HG03378 (cell line): ENCODE results near the gene OTUD1.

Source experiments
- ATAC-seq: cut with Tn5 transposase; IDR thresholded peaks from one replicate; pipeline ENCODE4 v1.9.1; 2021; ENCODE audit warnings: mild to moderate bottlenecking, moderate library complexity; ENCODE audit not compliant: unreplicated experiment

OTUD1 gene

GRCh38 chr10:23467012-23467411, 28.1 kb downstream of the OTUD1 start:
- no peak for ATAC-seq

DNA sequence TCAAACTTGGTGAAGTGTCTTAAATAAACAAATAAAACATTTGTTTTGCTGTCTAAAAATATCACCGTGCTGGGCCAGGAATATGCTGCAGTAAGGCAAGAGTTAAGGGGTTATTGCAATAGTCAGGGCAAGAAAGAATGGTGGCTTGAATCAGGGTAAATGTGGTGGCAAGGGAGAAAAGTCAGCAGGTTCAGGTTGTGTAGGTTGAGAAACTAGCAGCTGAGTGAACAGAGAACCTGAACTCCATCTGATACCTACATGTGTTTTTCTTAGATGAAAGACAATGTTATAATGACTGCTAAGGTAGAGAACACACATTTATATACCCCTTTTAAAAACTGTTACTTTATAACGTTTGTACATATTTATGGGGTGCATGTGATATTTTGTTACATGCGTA, 28.7 kb downstream of the OTUD1 start:
- no peak for ATAC-seq

DNA sequence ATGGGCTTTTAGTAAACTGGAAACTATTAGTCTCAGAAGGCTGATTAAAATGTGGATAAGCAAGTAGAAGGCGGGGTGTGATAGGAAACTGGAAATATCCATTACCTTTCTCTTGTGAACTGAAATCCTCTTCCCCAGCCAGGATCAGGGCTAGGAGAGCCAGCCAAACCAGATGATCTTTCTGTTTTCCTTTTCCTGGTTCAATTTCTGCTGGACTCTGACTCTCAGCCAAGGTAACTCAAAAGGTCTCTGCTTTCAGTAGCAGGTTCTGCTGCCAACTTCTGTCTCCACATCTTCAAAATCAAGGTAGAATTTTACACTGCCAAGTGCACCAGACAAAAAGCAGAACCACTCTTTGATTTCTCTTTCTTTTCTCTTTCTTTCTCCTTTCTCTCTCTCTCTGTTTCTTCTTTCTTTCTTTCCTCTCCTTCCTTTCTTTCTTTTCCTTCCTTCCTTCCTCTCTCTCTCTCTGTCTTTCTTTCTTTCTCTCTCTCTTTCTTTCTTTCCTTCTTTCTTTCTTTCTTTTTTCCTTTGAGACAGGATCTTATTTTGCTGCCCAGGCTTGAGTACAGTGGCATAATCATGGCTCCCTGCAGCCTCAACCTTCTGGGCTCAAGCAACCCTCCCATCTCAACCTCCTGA, 30.8 kb downstream of the OTUD1 start:
- ATAC-seq, result no peak

GRCh38 chr10:23472181-23472580, 33.3 kb downstream of the OTUD1 start:
- ATAC-seq, result no peak

- ATAC-seq, result no peak
Observed at GRCh38 chr10:23474081-23474480, 35.2 kb downstream of the OTUD1 start.

GRCh38 chr10:23474626-23475025, 35.8 kb downstream of the OTUD1 start:
- ATAC-seq, result no peak

GRCh38 chr10:23478570-23478969, 39.7 kb downstream of the OTUD1 start:
- no peak for ATAC-seq

DNA sequence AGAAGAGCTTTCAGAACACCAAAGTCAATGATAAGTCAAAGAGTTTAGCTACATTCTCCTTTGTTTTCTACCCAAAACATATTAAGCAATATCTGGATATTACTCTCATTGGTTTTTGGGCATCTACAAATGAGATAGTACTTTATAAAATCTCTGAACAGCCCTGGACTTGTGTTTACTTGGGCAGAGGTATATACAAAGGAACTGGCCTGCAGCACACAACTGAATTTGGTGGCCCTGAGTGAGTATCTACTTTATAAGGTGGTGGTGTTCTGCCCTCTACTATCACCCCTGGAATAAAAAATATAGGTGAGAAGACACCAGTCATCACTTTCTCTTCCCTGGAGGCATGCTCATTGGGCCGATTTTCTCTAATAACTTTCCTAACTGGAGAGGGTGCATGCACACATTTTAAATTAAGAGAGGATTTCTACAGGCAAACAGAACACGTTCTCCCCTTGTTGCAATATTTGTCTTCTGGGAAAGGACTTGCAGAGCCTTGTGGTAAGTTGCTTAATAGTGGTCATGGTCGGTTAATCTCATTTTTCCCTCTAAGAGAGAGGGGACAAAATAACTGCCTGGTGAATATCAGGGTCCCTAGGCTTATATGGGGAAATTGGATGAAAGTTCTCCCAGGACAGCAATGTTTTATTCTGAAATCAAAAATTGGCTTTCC, 41.1 kb downstream of the OTUD1 start:
- ATAC-seq, result no peak

DNA sequence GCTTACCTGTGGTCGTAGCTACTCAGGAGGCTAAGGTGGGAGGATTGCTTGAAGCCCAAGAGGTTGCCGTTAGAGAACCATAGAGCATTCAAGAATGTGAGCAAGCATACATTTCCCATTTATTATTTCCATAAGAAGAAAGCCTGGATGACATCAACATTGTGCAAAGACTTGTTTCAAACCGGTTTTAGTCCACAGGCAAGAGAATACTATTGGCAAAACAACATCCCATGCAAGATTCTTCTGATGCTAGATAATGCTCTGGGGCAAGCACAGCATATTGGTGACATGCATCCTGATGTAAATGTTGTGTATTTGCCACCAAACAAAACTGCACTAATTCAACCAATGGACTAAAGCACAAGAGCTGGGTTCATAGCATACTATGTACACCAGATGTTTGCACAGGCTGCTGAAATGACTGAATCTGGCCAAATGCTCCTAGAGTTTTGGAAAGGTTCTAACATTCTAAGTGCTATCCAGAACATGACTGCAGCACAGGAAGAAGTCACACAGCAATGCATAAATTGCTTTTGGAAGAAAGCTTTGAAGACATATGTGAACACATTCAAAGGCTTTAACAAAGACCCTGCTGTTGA, 42.6 kb downstream of the OTUD1 start:
- ATAC-seq, result no peak

- ATAC-seq, result no peak
Observed at GRCh38 chr10:23490115-23490514, 51.2 kb downstream of the OTUD1 start.
